ENCODE data around the gene RALGAPB. TPM values are rescaled to one million over a fixed set of nuclear protein-coding genes. Genes with fewer than 3 reads are reported as not detected.
"Not testable (repeated sequence)": the region's sequence is repeated elsewhere in the genome, so short reads cannot be mapped to it uniquely, and the experiment has no call there.

RALGAPB gene
- total RNA-seq, 2 donors from 2014 or later, result 24.8 to 30.1 TPM

- ATAC-seq (replicated peaks), result no peak
- H3K36me3 Mint-ChIP-seq (ENCODE audit: low read depth), result peaks cover 16% of the 10 kb centered on the region
- no peaks in the 10 kb centered on the region for H3K9me3 Mint-ChIP-seq
- H3K27ac Mint-ChIP-seq, result no peak overlapping the region
- H3K4me1 Mint-ChIP-seq, result peaks cover 6% of the 10 kb centered on the region
- no peak overlapping the region for H3K4me3 Mint-ChIP-seq
- H3K27me3 Mint-ChIP-seq, result no peaks in the 10 kb centered on the region
Measured at GRCh38 chr20:38454556-38455473, 17.8 kb upstream of the RALGAPB start.

- ATAC-seq (replicated peaks), result no peak
- Mint-ChIP-seq H3K4me3 (no peak overlapping the region), H3K27me3 (no peaks in the 10 kb centered on the region), H3K9me3 (no peaks in the 10 kb centered on the region), H3K27ac (no peak overlapping the region), H3K4me1 (no peaks in the 10 kb centered on the region), H3K36me3 (ENCODE audit: low read depth) (no peaks in the 10 kb centered on the region)
Measured at GRCh38 chr20:38458314-38458713, 14.3 kb upstream of the RALGAPB start.

GRCh38 chr20:38460040-38460623, 12.5 kb upstream of the RALGAPB start:
- H3K9me3 Mint-ChIP-seq, result no peaks in the 10 kb centered on the region
- no peak for ATAC-seq (replicated peaks)
- no peak overlapping the region for H3K4me3 Mint-ChIP-seq
- H3K27ac Mint-ChIP-seq, result no peak overlapping the region
- H3K27me3 Mint-ChIP-seq, result no peaks in the 10 kb centered on the region
- H3K36me3 Mint-ChIP-seq (ENCODE audit: low read depth), result no peaks in the 10 kb centered on the region
- no peaks in the 10 kb centered on the region for H3K4me1 Mint-ChIP-seq

GRCh38 chr20:38460631-38461030, 12.0 kb upstream of the RALGAPB start:
- not testable (repeated sequence) for ATAC-seq (replicated peaks); H3K27ac Mint-ChIP-seq; H3K9me3 Mint-ChIP-seq; H3K36me3 Mint-ChIP-seq (ENCODE audit: low read depth); H3K4me1 Mint-ChIP-seq; H3K27me3 Mint-ChIP-seq; H3K4me3 Mint-ChIP-seq

- not testable (repeated sequence) for H3K4me3 Mint-ChIP-seq; H3K36me3 Mint-ChIP-seq (ENCODE audit: low read depth); H3K9me3 Mint-ChIP-seq; H3K27ac Mint-ChIP-seq; ATAC-seq (replicated peaks); H3K4me1 Mint-ChIP-seq; H3K27me3 Mint-ChIP-seq
Measured at GRCh38 chr20:38461167-38461566, 11.5 kb upstream of the RALGAPB start.

GRCh38 chr20:38461569-38461968, 11.1 kb upstream of the RALGAPB start:
- H3K4me1 Mint-ChIP-seq; H3K4me3 Mint-ChIP-seq; H3K9me3 Mint-ChIP-seq; H3K27me3 Mint-ChIP-seq; ATAC-seq (replicated peaks); H3K27ac Mint-ChIP-seq; H3K36me3 Mint-ChIP-seq (ENCODE audit: low read depth): not testable (repeated sequence)

GRCh38 chr20:38466171-38466570, 6.5 kb upstream of the RALGAPB start:
- Mint-ChIP-seq H3K27me3 (no peaks in the 10 kb centered on the region), H3K4me3 (no peak overlapping the region), H3K36me3 (ENCODE audit: low read depth) (no peaks in the 10 kb centered on the region), H3K4me1 (no peaks in the 10 kb centered on the region), H3K9me3 (no peaks in the 10 kb centered on the region), H3K27ac (no peak overlapping the region)
- ATAC-seq (replicated peaks), result no peak

GRCh38 chr20:38466983-38467382, 5.7 kb upstream of the RALGAPB start:
- Mint-ChIP-seq H3K4me3 (no peak overlapping the region), H3K36me3 (ENCODE audit: low read depth) (no peaks in the 10 kb centered on the region), H3K27ac (no peak overlapping the region), H3K9me3 (no peaks in the 10 kb centered on the region), H3K4me1 (peaks cover 4% of the 10 kb centered on the region), H3K27me3 (no peaks in the 10 kb centered on the region)
- no peak for ATAC-seq (replicated peaks)

- no peaks in the 10 kb centered on the region for H3K9me3 Mint-ChIP-seq
- no peak for ATAC-seq (replicated peaks)
- no peaks in the 10 kb centered on the region for H3K27me3 Mint-ChIP-seq
- H3K4me1 Mint-ChIP-seq, result peaks cover 23% of the 10 kb centered on the region
- peak overlapping the region; percentile 81 for H3K27ac Mint-ChIP-seq
- no peaks in the 10 kb centered on the region for H3K36me3 Mint-ChIP-seq (ENCODE audit: low read depth)
- H3K4me3 Mint-ChIP-seq, result peak overlapping the region; percentile 85
Measured at GRCh38 chr20:38471245-38471644, 1.4 kb upstream of the RALGAPB start.

- H3K27ac Mint-ChIP-seq, result peak overlapping the region; percentile 81
- no peaks in the 10 kb centered on the region for H3K27me3 Mint-ChIP-seq
- H3K4me3 Mint-ChIP-seq, result peak overlapping the region; percentile 85
- no peaks in the 10 kb centered on the region for H3K9me3 Mint-ChIP-seq
- peak; percentile 5 for ATAC-seq (replicated peaks)
- H3K36me3 Mint-ChIP-seq (ENCODE audit: low read depth), result no peaks in the 10 kb centered on the region
- H3K4me1 Mint-ChIP-seq, result peaks cover 28% of the 10 kb centered on the region
Measured at GRCh38 chr20:38471987-38472512, 593 bp upstream of the RALGAPB start.

GRCh38 chr20:38473367-38473795, 738 bp downstream of the RALGAPB start:
- H3K4me1 Mint-ChIP-seq, result peaks cover 28% of the 10 kb centered on the region
- H3K9me3 Mint-ChIP-seq, result no peaks in the 10 kb centered on the region
- H3K27ac Mint-ChIP-seq, result peak overlapping the region; percentile 81
- H3K27me3 Mint-ChIP-seq, result no peaks in the 10 kb centered on the region
- ATAC-seq (replicated peaks), result no peak
- peak overlapping the region; percentile 85 for H3K4me3 Mint-ChIP-seq
- H3K36me3 Mint-ChIP-seq (ENCODE audit: low read depth), result no peaks in the 10 kb centered on the region

- Mint-ChIP-seq H3K27me3 (no peaks in the 10 kb centered on the region), H3K27ac (no peak overlapping the region), H3K4me3 (no peak overlapping the region), H3K36me3 (ENCODE audit: low read depth) (peaks cover 12% of the 10 kb centered on the region), H3K9me3 (no peaks in the 10 kb centered on the region), H3K4me1 (peaks cover 36% of the 10 kb centered on the region)
- ATAC-seq (replicated peaks), result no peak
Measured at GRCh38 chr20:38477747-38478146, 5.1 kb downstream of the RALGAPB start.

GRCh38 chr20:38479596-38479995, 7.0 kb downstream of the RALGAPB start:
- H3K27ac Mint-ChIP-seq, result no peak overlapping the region
- H3K9me3 Mint-ChIP-seq, result no peaks in the 10 kb centered on the region
- peaks cover 12% of the 10 kb centered on the region for H3K36me3 Mint-ChIP-seq (ENCODE audit: low read depth)
- peaks cover 28% of the 10 kb centered on the region for H3K4me1 Mint-ChIP-seq
- ATAC-seq (replicated peaks), result no peak
- H3K27me3 Mint-ChIP-seq, result no peaks in the 10 kb centered on the region
- H3K4me3 Mint-ChIP-seq, result no peak overlapping the region

GRCh38 chr20:38485041-38485440, 12.4 kb downstream of the RALGAPB start:
- Mint-ChIP-seq H3K36me3 (ENCODE audit: low read depth) (peaks cover 41% of the 10 kb centered on the region), H3K4me3 (no peak overlapping the region), H3K27me3 (no peaks in the 10 kb centered on the region), H3K9me3 (no peaks in the 10 kb centered on the region), H3K4me1 (peaks cover 7% of the 10 kb centered on the region), H3K27ac (no peak overlapping the region)
- ATAC-seq (replicated peaks), result no peak

GRCh38 chr20:38489181-38489580, 16.5 kb downstream of the RALGAPB start:
- Mint-ChIP-seq H3K27ac (peak overlapping the region; percentile 58), H3K27me3 (no peaks in the 10 kb centered on the region), H3K36me3 (ENCODE audit: low read depth) (peaks cover 65% of the 10 kb centered on the region), H3K4me3 (no peak overlapping the region), H3K9me3 (no peaks in the 10 kb centered on the region), H3K4me1 (peaks cover 6% of the 10 kb centered on the region)
- no peak for ATAC-seq (replicated peaks)
